GM12878 (cell line): ENCODE measurements around the gene PPP1R14B. TPM values are rescaled to one million over a fixed set of nuclear protein-coding genes. Genes with fewer than 3 reads are reported as not detected.
A peak's percentile ranks its signal among the peaks of the same experiment; 100 is the strongest.

Source experiments
- ATAC-seq: fragments of 200-7000 bp; cut with Tn5 transposase; 3 replicates; pipeline ENCODE4 v1.9.1; 2020; ENCODE audit warnings: mild to moderate bottlenecking, moderate library complexity
- BruUV-seq: library from RNA; stranded (reverse); fragments of 400-500 nt; replicated peaks from 2 replicates; lab custom pipeline; 2021; lab: Mats Ljungman, UMichigan
- CTCF ChIA-PET: fragments of 300-600 bp; sonication (Branson Sonifier 250); formaldehyde crosslinking; extraction: SDS; loops from one replicate; lab custom pipeline; 2021; ENCODE audit warnings: inconsistent platforms; lab: Yijun Ruan, JAX
- POLR2A ChIA-PET: fragments of 350-600 bp; formaldehyde crosslinking; extraction: SDS; loops from one replicate; lab custom pipeline; 2021; ENCODE audit warnings: inconsistent platforms; lab: Charles Lee
- RAD21 ChIA-PET: fragments of 300-600 bp; sonication (Branson Sonifier 250); formaldehyde crosslinking; loops from one replicate; lab custom pipeline; 2023; ENCODE audit warnings: antibody characterized with exemption; ENCODE audit not compliant: unreplicated experiment; lab: Charles Lee
- SMC1A ChIA-PET: fragments of 300-600 bp; sonication (Branson Sonifier 250); formaldehyde crosslinking; loops from one replicate; lab custom pipeline; 2023; ENCODE audit not compliant: unreplicated experiment, uncharacterized antibody; lab: Charles Lee
- DNase-seq: peaks from one replicate; pipeline ENCODE4 v3.0.0-alpha.2; 2011; ENCODE audit warnings: low read depth, low spot score
- FAIRE-seq: peaks from 3 replicates; lab custom pipeline; 2011; peaks lifted over from hg19 to GRCh38; lab: Jason Lieb, UNC
- H2AFZ ChIP-seq: 2 replicates; pipeline ENCODE4 v1.6.0; 2011; ENCODE audit warnings: low read depth, low read length, control low read depth; ENCODE audit not compliant: control insufficient read depth
- H3K27ac ChIP-seq: 2 replicates; pipeline ENCODE4 v1.5.1; 2011; ENCODE audit warnings: control low read depth; ENCODE audit not compliant: control insufficient read depth, insufficient read depth
- H3K27me3 ChIP-seq, 2 experiments: replicated peaks in 1 of 2; 2 replicates each; pipeline versions ENCODE4 v1.6.0 to v1.6.1; 2011; ENCODE audit warnings: low read length in 1 of 2; ENCODE audit not compliant: control insufficient read depth in 2 of 2, insufficient read depth in 2 of 2
- H3K36me3 ChIP-seq, 2 experiments: 2 replicates each; pipeline ENCODE4 v1.5.1; 2011; ENCODE audit warnings: low read length in 1 of 2; ENCODE audit not compliant: control insufficient read depth in 2 of 2, insufficient read depth in 2 of 2
- H3K4me1 ChIP-seq: 2 replicates; pipeline ENCODE4 v1.6.1; 2011; ENCODE audit warnings: mild to moderate bottlenecking, low read length, moderate library complexity, mixed read lengths; ENCODE audit not compliant: control insufficient read depth, insufficient read depth
- H3K4me2 ChIP-seq: 2 replicates; pipeline ENCODE4 v1.6.0; 2011; ENCODE audit warnings: control low read depth; ENCODE audit not compliant: control insufficient read depth, insufficient read depth
- H3K4me3 ChIP-seq: fragments of 200-600 bp; sonication (generic); 2 replicates; pipeline ENCODE4 v1.5.1; 2016
- H3K79me2 ChIP-seq: 2 replicates; pipeline ENCODE4 v1.6.0; 2011; ENCODE audit warnings: low read length; ENCODE audit not compliant: control insufficient read depth, insufficient read depth
- H3K9ac ChIP-seq: 2 replicates; pipeline ENCODE4 v1.8.0; 2011; ENCODE audit warnings: low read length, control low read depth, mixed read lengths; ENCODE audit not compliant: control insufficient read depth, insufficient read depth
- H3K9me3 ChIP-seq: replicated peaks from 3 replicates; pipeline ENCODE4 v1.5.1; 2011; ENCODE audit warnings: mild to moderate bottlenecking, low read length; ENCODE audit not compliant: control insufficient read depth, insufficient read depth
- H4K20me1 ChIP-seq: 2 replicates; pipeline ENCODE4 v1.6.0; 2011; ENCODE audit not compliant: control insufficient read depth, insufficient read depth
- BACH1 ChIP-seq: fragments of 450-650 bp; IDR thresholded peaks from 2 replicates; pipeline ENCODE4 v1.6.1; 2017; ENCODE audit warnings: mild to moderate bottlenecking, borderline replicate concordance
- BHLHE40 ChIP-seq, 2 experiments: fragments of 450-650 bp in 1 of 2; IDR thresholded peaks; 2 replicates each; pipeline ENCODE4 v1.6.1; 2011 to 2017; ENCODE audit warnings: low read depth in 2 of 2, borderline replicate concordance in 1 of 2, improper control_type of control experiment in 1 of 2, low read length in 1 of 2, mild to moderate bottlenecking in 1 of 2
- DPF2 ChIP-seq: fragments of 450-650 bp; IDR thresholded peaks from 2 replicates; pipeline ENCODE4 v1.6.1; 2017; ENCODE audit warnings: mild to moderate bottlenecking
- FOS ChIP-seq: IDR thresholded peaks from 3 replicates; pipeline ENCODE4 v1.6.1; 2011; ENCODE audit warnings: borderline replicate concordance; ENCODE audit not compliant: insufficient read length; ENCODE audit errors: extremely low read depth
- GATAD2B ChIP-seq: fragments of 450-650 bp; conservative IDR thresholded peaks from 2 replicates; pipeline ENCODE4 v1.6.1; 2017; ENCODE audit warnings: low read depth, mild to moderate bottlenecking, moderate library complexity
- IKZF1 ChIP-seq: fragments of 450-650 bp; conservative IDR thresholded peaks from 2 replicates; pipeline ENCODE4 v1.6.1; 2017; ENCODE audit warnings: antibody characterized with exemption, mild to moderate bottlenecking
- LARP7 ChIP-seq: fragments of 450-650 bp; IDR thresholded peaks from 2 replicates; pipeline ENCODE4 v1.6.1; 2017; ENCODE audit warnings: mild to moderate bottlenecking
- MEF2B ChIP-seq: fragments of 450-650 bp; IDR thresholded peaks from 2 replicates; pipeline ENCODE4 v1.6.1; 2018; ENCODE audit warnings: mild to moderate bottlenecking, moderate library complexity; ENCODE audit not compliant: partially characterized antibody, poor library complexity, severe bottlenecking
- NR2F1 ChIP-seq: fragments of 450-650 bp; conservative IDR thresholded peaks from 2 replicates; pipeline ENCODE4 v1.6.1; 2017; ENCODE audit warnings: mild to moderate bottlenecking
- POLR2AphosphoS2 ChIP-seq: IDR thresholded peaks from 2 replicates; pipeline ENCODE4 v1.6.1; 2011; ENCODE audit warnings: low read depth, mild to moderate bottlenecking, low read length, improper control_type of control experiment, moderate library complexity
- RB1 ChIP-seq: fragments of 450-650 bp; formaldehyde crosslinking; IDR thresholded peaks from 2 replicates; pipeline ENCODE4 v1.6.1; 2017; ENCODE audit warnings: mild to moderate bottlenecking, borderline replicate concordance
- WRNIP1 ChIP-seq: IDR thresholded peaks from 2 replicates; pipeline ENCODE4 v1.6.1; 2011; ENCODE audit warnings: low read depth, low read length, improper control_type of control experiment, borderline replicate concordance
- WGBS: methylation state at CpG from one replicate; pipeline ENCODE4 v1.1.6; 2016; ENCODE audit warnings: low lambda C conversion rate; ENCODE audit not compliant: insufficient replicate concordance, insufficient coverage; ENCODE audit errors: missing lambda C conversion rate; 5-methylcytosine and 5-hydroxymethylcytosine counted together
- in situ Hi-C: fragments of 300-500 bp; cut with MboI; formaldehyde crosslinking; loops from 9 replicates; pipeline ENCODE4 v1.14.3; 2018; ENCODE audit warnings: mixed read lengths
- intact Hi-C: fragments of 100-400 bp; cut with micrococcal nuclease; formaldehyde crosslinking; loops from one replicate; pipeline ENCODE4 v1.14.2; 2022; ENCODE audit not compliant: unreplicated experiment
- polyA plus RNA-seq, 11 experiments: library from polyadenylated mRNA; depleted of rRNA in 4 of 11; unstranded in 6 of 11; stranded (reverse) in 5 of 11; fragments of >200 nt; fragmentation: Nextera tagmentation in 4 of 11; fragmentation: Illumina TruSeq in 1 of 11; extraction: Ambion mirVana in 4 of 11; extraction: Trizol in 1 of 11; gene quantifications; 1 replicate in 1 of 11; 2 replicates in 10 of 11; pipeline versions ENCODE4 v1.2.1 to v1.2.3, GENCODE V29; 2011 to 2016; ENCODE audit warnings: inconsistent platforms in 2 of 11, missing spikeins in 2 of 11, low read depth in 1 of 11
- total RNA-seq, 4 experiments: library from RNA; depleted of rRNA in 3 of 4; stranded (reverse); fragments of >200 nt in 3 of 4; fragmentation: Illumina TruSeq in 1 of 4; extraction: Trizol in 1 of 4; gene quantifications; 2 replicates each; pipeline versions ENCODE4 v1.2.1 to v1.2.3, GENCODE V29; 2013 to 2021
- TF ChIP-seq, protein P1 (sequence below): IDR thresholded peaks from 2 replicates; pipeline ENCODE4 v1.6.1; 2012; ENCODE audit warnings: low read depth, low read length, improper control_type of control experiment
- TF ChIP-seq, protein P2 (sequence below): fragments of 450-650 bp; IDR thresholded peaks from 2 replicates; pipeline ENCODE4 v1.6.1; 2017; ENCODE audit warnings: mild to moderate bottlenecking, moderate library complexity
- TF ChIP-seq, protein P3 (sequence below): fragments of 450-650 bp; conservative IDR thresholded peaks from 2 replicates; pipeline ENCODE4 v1.6.1; 2017; ENCODE audit warnings: mild to moderate bottlenecking, moderate library complexity

Gene PPP1R14B
- total and polyA plus RNA-seq, 10 of the 15 experiments (the other 5 are each of a cell fraction or from before 2014, with no cell fraction given) = 8.4 to 283 (median 124) TPM

DNA sequence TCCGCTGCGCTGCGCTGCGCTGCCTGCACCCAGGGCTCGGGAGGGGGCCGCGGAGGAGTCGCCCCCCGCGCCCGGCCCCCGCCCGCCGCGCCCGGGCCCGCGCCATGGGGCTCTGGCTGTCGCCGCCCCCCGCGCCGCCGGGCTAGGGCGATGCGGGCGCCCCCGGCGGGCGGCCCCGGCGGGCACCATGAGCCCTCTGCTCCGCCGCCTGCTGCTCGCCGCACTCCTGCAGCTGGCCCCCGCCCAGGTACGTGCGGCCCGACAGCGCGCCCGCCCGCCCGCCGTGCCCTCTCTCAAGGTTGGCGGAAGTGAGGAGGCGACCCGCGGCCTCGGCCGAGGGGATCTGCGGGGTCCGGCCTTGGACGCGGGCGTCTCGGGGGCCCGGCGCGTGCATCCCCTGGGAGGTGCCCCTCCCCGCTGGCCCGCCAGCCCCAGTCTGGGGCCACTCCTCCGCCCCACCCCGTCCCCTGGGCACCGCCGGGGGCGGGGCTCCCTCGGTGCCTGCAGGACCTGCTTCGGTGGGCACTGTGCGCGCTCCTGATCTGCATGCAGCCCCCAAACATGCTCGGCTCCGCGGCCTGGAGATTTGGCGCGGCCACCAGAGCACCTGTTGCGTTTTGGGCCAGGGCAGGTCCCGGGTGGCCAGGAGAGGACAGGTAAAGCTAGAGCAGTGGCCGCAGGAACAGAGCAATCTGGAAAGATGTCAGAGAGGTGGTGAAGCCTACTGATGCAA is 11.9 kb downstream of the PPP1R14B start:
- Histone ChIP-seq H3K4me1 (peaks cover 50% of the 10 kb centered on the region), H3K27ac (0 out of 2 replicates have a peak overlapping the region, but pooled peaks have one; percentile 33), H3K79me2 (peaks cover 16% of the 10 kb centered on the region), H3K9me3 (no peaks in the 10 kb centered on the region), H3K4me2 (peak overlapping the region; percentile 83), H3K27me3 (no peaks in the 10 kb centered on the region), H3K9ac (peak overlapping the region; percentile 47), H4K20me1 (no peaks in the 10 kb centered on the region), H2AFZ (peak overlapping the region; percentile 29), H3K4me3 (peak overlapping the region; percentile 97), H3K36me3 (peaks cover 0 to 5% of the 10 kb centered on the region in 2 experiments; a peak in 2 of 4 replicates)
- intact Hi-C loops (no loop called here), in situ Hi-C loops (loop anchor here (25.0 kb wide), 1 partner anchor 1627 kb away; the partner anchor contains the start of genes CFL1, EFEMP2 and MUS81)
- RAD21 ChIA-PET = interaction anchor here (1.0 kb wide), 1 partner anchor 10 kb away, joined by 3 read pairs; no protein-coding TSS in a partner anchor
- WGBS = under 1% methylated on average over 30 of the region's 80 CpGs
- ATAC-seq (peak; percentile 60), FAIRE-seq (no peak), DNase-seq (no peak)
- no TSS peak for BruUV-seq
- CTCF ChIA-PET = interaction anchor here (0.7 kb wide), 1 partner anchor 30 kb away, joined by 3 read pairs; no protein-coding TSS in a partner anchor
- POLR2A ChIA-PET = interaction anchor here (0.5 to 1.0 kb wide), 2 partner anchors 37 to 70 kb away, joined by 3 read pairs; no protein-coding TSS in a partner anchor
- SMC1A ChIA-PET = no interaction called here
- TF ChIP-seq, protein P1, sequence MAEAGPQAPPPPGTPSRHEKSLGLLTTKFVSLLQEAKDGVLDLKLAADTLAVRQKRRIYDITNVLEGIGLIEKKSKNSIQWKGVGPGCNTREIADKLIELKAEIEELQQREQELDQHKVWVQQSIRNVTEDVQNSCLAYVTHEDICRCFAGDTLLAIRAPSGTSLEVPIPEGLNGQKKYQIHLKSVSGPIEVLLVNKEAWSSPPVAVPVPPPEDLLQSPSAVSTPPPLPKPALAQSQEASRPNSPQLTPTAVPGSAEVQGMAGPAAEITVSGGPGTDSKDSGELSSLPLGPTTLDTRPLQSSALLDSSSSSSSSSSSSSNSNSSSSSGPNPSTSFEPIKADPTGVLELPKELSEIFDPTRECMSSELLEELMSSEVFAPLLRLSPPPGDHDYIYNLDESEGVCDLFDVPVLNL = no peak
- peak; percentile 62; the same call in 1 of the 2 replicates for TF ChIP-seq GATAD2B
- TF ChIP-seq NR2F1 = peak; percentile 47
- no peak for TF ChIP-seq FOS
- 0 out of 2 replicates have a peak, but pooled peaks have one; percentile 12 for TF ChIP-seq POLR2AphosphoS2
- TF ChIP-seq LARP7 = peak; percentile 58; the same call in 1 of the 2 replicates
- TF ChIP-seq, protein P2, sequence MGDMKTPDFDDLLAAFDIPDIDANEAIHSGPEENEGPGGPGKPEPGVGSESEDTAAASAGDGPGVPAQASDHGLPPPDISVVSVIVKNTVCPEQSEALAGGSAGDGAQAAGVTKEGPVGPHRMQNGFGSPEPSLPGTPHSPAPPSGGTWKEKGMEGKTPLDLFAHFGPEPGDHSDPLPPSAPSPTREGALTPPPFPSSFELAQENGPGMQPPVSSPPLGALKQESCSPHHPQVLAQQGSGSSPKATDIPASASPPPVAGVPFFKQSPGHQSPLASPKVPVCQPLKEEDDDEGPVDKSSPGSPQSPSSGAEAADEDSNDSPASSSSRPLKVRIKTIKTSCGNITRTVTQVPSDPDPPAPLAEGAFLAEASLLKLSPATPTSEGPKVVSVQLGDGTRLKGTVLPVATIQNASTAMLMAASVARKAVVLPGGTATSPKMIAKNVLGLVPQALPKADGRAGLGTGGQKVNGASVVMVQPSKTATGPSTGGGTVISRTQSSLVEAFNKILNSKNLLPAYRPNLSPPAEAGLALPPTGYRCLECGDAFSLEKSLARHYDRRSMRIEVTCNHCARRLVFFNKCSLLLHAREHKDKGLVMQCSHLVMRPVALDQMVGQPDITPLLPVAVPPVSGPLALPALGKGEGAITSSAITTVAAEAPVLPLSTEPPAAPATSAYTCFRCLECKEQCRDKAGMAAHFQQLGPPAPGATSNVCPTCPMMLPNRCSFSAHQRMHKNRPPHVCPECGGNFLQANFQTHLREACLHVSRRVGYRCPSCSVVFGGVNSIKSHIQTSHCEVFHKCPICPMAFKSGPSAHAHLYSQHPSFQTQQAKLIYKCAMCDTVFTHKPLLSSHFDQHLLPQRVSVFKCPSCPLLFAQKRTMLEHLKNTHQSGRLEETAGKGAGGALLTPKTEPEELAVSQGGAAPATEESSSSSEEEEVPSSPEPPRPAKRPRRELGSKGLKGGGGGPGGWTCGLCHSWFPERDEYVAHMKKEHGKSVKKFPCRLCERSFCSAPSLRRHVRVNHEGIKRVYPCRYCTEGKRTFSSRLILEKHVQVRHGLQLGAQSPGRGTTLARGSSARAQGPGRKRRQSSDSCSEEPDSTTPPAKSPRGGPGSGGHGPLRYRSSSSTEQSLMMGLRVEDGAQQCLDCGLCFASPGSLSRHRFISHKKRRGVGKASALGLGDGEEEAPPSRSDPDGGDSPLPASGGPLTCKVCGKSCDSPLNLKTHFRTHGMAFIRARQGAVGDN = 0 out of 2 replicates have a peak, but pooled peaks have one; percentile 27
- TF ChIP-seq RB1 = 0 out of 2 replicates have a peak, but pooled peaks have one; percentile 54
- peak in 1 of 2 experiments; percentile 83; a peak in 2 of 4 replicates for TF ChIP-seq BHLHE40 (IDR thresholded peaks at IDR 0.05; ENCODE audit: borderline replicate concordance in 1 of 2, low read depth in 2 of 2, low read length in 1 of 2)
- peak; percentile 73 for TF ChIP-seq MEF2B
- peak; percentile 48 for TF ChIP-seq DPF2
- no peak for TF ChIP-seq WRNIP1
- peak; percentile 40 for TF ChIP-seq IKZF1
- TF ChIP-seq, protein P3, sequence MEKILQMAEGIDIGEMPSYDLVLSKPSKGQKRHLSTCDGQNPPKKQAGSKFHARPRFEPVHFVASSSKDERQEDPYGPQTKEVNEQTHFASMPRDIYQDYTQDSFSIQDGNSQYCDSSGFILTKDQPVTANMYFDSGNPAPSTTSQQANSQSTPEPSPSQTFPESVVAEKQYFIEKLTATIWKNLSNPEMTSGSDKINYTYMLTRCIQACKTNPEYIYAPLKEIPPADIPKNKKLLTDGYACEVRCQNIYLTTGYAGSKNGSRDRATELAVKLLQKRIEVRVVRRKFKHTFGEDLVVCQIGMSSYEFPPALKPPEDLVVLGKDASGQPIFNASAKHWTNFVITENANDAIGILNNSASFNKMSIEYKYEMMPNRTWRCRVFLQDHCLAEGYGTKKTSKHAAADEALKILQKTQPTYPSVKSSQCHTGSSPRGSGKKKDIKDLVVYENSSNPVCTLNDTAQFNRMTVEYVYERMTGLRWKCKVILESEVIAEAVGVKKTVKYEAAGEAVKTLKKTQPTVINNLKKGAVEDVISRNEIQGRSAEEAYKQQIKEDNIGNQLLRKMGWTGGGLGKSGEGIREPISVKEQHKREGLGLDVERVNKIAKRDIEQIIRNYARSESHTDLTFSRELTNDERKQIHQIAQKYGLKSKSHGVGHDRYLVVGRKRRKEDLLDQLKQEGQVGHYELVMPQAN = peak; percentile 78
- 0 out of 2 replicates have a peak, but pooled peaks have one; percentile 55 for TF ChIP-seq BACH1
